SH-SY5Y (cell line): ENCODE data around the gene PLEKHG1.

Experiments
- GATA2 ChIP-seq: IDR thresholded peaks from 2 replicates; pipeline ENCODE4 v1.6.1; 2011; ENCODE audit warnings: mild to moderate bottlenecking, low read depth, low read length
- GATA3 ChIP-seq: IDR thresholded peaks from 2 replicates; pipeline ENCODE4 v1.6.1; 2011; ENCODE audit warnings: low read depth, mild to moderate bottlenecking, low read length, moderate library complexity

DNA sequence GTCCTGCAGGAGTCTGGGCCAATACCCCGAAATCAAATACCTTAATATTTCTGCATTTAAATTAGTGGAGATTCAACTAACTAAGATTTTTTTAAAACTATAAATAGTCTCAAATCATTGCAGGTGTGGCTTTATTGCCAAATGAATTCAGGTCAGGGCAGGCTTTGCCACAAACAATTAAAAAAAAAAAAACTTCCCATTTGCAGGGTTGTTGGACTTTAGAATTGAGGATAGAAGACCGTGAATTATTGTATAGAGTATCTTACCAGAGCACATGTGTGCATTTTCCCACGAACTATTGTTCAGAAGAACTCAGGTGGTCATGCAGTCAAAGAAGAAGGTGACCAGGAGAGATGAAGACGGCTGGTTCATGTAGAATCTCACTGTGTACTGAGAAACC is 6.6 kb upstream of the PLEKHG1 start:
- TF ChIP-seq GATA2 (no peak), GATA3 (no peak)
